Stimulated activated CD8-positive, alpha-beta memory T cell treated with anti-CD3 and anti-CD28 coated beads, Interleukin-2, amount 100 ng/mL, for 1 hour (primary cell): ENCODE data around the gene SYNE2.

Experiments
- DNase-seq, 2 donors: peaks; one replicate each; pipeline ENCODE4 v3.0.0-alpha.2; 2020; ENCODE audit warnings: low read depth in 2 of 2

Gene SYNE2

DNA sequence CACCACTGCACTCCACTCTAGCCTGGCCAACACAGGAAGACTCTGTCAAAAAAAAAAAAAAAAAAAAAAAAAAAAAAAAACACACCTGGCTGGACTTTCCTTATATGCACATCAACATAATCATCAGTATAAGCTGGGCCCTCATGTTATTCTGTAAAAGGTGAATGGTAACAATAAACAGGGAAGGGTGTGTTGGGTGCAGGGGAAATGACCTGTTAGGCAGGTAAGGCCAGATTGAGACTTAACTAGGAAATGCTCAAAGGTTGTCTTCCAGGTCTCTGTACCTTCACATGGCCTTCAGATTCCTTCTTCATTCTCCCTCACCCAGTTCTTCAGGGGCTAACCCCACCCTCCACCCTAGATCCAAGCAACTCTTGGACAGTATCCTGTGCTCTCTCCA is 393.9 kb downstream of the SYNE2 start:
- DNase-seq, result no peak

DNA sequence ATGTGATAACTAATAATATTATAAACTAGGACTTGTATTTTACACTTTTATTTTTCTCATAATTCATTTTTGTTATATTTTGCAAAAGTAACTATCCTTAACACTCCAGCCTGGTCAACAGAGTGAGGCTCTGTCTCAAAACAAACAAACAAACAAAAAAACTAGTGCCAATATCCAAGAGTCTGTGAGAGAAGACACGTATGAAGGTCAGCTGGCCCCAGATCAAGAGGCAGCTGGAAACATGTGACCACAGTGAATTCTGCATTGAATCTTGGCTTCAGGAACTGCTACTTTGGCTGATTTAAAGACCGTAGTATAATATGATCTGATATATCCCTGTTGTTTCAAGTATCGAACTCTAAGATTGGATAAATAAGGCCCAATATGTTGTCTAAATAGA is 394.4 kb downstream of the SYNE2 start:
- no peak for DNase-seq

- DNase-seq, result no peak
These were observed 395.9 kb downstream of the SYNE2 start for GRCh38 chr14:64248689-64249088.

GRCh38 chr14:64249363-64249762 is 396.6 kb downstream of the SYNE2 start:
- no peak for DNase-seq

DNA sequence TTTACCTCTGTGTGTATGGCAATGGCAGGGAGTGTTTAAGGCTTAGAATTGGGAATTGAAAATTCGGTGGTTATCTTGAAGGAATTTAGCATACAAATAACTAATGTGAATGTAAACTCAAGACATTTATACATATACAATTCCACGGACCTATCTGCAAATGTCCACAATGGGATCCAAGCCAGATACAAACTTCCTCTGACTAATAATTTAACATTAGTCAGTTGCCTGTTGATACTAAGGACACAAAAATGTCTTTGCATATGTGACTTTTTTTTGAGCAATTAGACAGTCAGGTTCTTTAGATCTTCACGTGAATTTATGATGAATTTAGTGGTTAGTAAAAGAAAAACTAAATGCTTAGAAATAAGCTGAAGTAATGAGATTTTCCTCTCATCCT is 400.9 kb downstream of the SYNE2 start:
- no peak for DNase-seq

GRCh38 chr14:64255756-64256155 is 403.0 kb downstream of the SYNE2 start:
- no peak for DNase-seq

DNA sequence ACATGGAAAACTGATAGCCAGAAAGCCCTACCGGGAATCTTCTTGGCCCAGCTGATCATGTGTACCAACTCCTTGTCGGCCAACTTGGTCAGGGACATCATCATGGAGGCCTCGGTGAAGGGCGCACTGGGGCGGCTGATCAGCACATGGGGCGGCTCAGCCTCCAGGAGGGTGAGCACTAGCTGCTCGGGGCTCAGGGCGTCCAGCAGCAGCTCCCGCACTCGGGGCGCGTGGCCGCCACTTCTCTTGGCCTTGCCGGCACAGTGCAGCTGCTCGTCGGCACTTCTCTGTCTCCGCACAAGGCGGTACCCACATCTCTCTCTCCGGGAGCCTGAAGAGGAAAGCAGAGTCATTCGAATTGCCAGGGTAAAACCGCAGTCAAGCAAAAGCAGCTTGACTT is 407.6 kb downstream of the SYNE2 start:
- DNase-seq, result no peak

- DNase-seq, result no peak
These were observed 412.4 kb downstream of the SYNE2 start for GRCh38 chr14:64265222-64265621.

GRCh38 chr14:64266239-64266638 is 413.4 kb downstream of the SYNE2 start:
- DNase-seq, result no peak

GRCh38 chr14:64272019-64272418 is 419.2 kb downstream of the SYNE2 start:
- no peak for DNase-seq
